Activated CD4-positive, alpha-beta memory T cell treated with anti-CD3 and anti-CD28 coated beads for 36 hours (primary cell): ENCODE measurements around the gene NMRK2. TPM values are rescaled to one million over a fixed set of nuclear protein-coding genes. Genes with fewer than 3 reads are reported as not detected.
"Not testable (repeated sequence)": the region's sequence is repeated elsewhere in the genome, so short reads cannot be mapped to it uniquely, and the experiment has no call there.

ENCODE experiments used
- CTCF ChIA-PET: fragments of 350-600 bp; sonication (Branson Sonifier 250); formaldehyde crosslinking; loops from one replicate; lab custom pipeline; 2021; ENCODE audit warnings: antibody characterized with exemption, inconsistent platforms; lab: Charles Lee
- POLR2A ChIA-PET: fragments of 350-600 bp; sonication (Branson Sonifier 250); formaldehyde crosslinking; loops from one replicate; lab custom pipeline; 2021; ENCODE audit warnings: antibody characterized with exemption; lab: Charles Lee
- DNase-seq: peaks from one replicate; pipeline ENCODE4 v3.0.0-alpha.2; 2020
- H3K27ac Mint-ChIP-seq: one replicate; pipeline ENCODE4 v1.8.0; 2021; ENCODE audit warnings: mixed read lengths
- H3K27me3 Mint-ChIP-seq: one replicate; pipeline ENCODE4 v1.8.0; 2021; ENCODE audit warnings: mixed read lengths
- H3K36me3 Mint-ChIP-seq: one replicate; pipeline ENCODE4 v1.8.0; 2021; ENCODE audit warnings: mixed read lengths
- H3K4me1 Mint-ChIP-seq: one replicate; pipeline ENCODE4 v1.8.0; 2021; ENCODE audit warnings: low read depth, mixed read lengths
- H3K4me3 Mint-ChIP-seq: one replicate; pipeline ENCODE4 v1.8.0; 2021; ENCODE audit warnings: mild to moderate bottlenecking, mixed read lengths
- H3K9me3 Mint-ChIP-seq: one replicate; pipeline ENCODE4 v1.8.0; 2021; ENCODE audit warnings: mixed read lengths
- intact Hi-C: fragments of 100-400 bp; cut with micrococcal nuclease; formaldehyde crosslinking; loops from one replicate; pipeline ENCODE4 v1.15.1; 2023
- total RNA-seq, 2 experiments: library from RNA; stranded (reverse); gene quantifications; one replicate each; pipeline ENCODE4 v1.2.3, GENCODE V29; 2021

Gene NMRK2
- total RNA-seq, 2 experiments from 2014 or later, result not detected

GRCh38 chr19:3908266-3909054, 24.4 kb upstream of the NMRK2 start:
- peaks cover 12% of the 10 kb centered on the region for H3K9me3 Mint-ChIP-seq
- DNase-seq, result no peak
- no peak overlapping the region for H3K4me3 Mint-ChIP-seq
- H3K27ac Mint-ChIP-seq, result no peak overlapping the region
- no peaks in the 10 kb centered on the region for H3K4me1 Mint-ChIP-seq
- ChIA-PET CTCF (no interaction called here), POLR2A (no interaction called here)
- peaks cover 2% of the 10 kb centered on the region for H3K27me3 Mint-ChIP-seq
- intact Hi-C loops, result no loop called here
- H3K36me3 Mint-ChIP-seq, result no peaks in the 10 kb centered on the region

- POLR2A ChIA-PET, result no interaction called here
- DNase-seq, result no peak
- Mint-ChIP-seq H3K4me1 (no peaks in the 10 kb centered on the region), H3K36me3 (no peaks in the 10 kb centered on the region), H3K27me3 (no peaks in the 10 kb centered on the region), H3K27ac (no peak overlapping the region), H3K9me3 (peaks cover 12% of the 10 kb centered on the region), H3K4me3 (no peak overlapping the region)
- CTCF ChIA-PET, result no interaction called here
- intact Hi-C loops, result no loop called here
Measured at GRCh38 chr19:3910105-3910504, 22.8 kb upstream of the NMRK2 start.

- CTCF ChIA-PET, result no interaction called here
- DNase-seq, result no peak
- intact Hi-C loops, result no loop called here
- H3K9me3 Mint-ChIP-seq, result peaks cover 12% of the 10 kb centered on the region
- H3K27me3 Mint-ChIP-seq, result peaks cover 5% of the 10 kb centered on the region
- no peak overlapping the region for H3K4me3 Mint-ChIP-seq
- POLR2A ChIA-PET, result no interaction called here
- H3K27ac Mint-ChIP-seq, result no peak overlapping the region
- no peaks in the 10 kb centered on the region for H3K36me3 Mint-ChIP-seq
- no peaks in the 10 kb centered on the region for H3K4me1 Mint-ChIP-seq
Measured at GRCh38 chr19:3914199-3914598, 18.7 kb upstream of the NMRK2 start.

- H3K27ac Mint-ChIP-seq, result no peak overlapping the region
- no peak overlapping the region for H3K4me3 Mint-ChIP-seq
- peaks cover 5% of the 10 kb centered on the region for H3K9me3 Mint-ChIP-seq
- H3K4me1 Mint-ChIP-seq, result no peaks in the 10 kb centered on the region
- ChIA-PET CTCF (no interaction called here), POLR2A (no interaction called here)
- peaks cover 8% of the 10 kb centered on the region for H3K27me3 Mint-ChIP-seq
- no peaks in the 10 kb centered on the region for H3K36me3 Mint-ChIP-seq
- no peak for DNase-seq
- intact Hi-C loops, result no loop called here
Measured at GRCh38 chr19:3916033-3916432, 16.8 kb upstream of the NMRK2 start.

GRCh38 chr19:3919793-3920192, 13.1 kb upstream of the NMRK2 start:
- Mint-ChIP-seq H3K9me3 (peaks cover 17% of the 10 kb centered on the region), H3K4me3 (no peak overlapping the region), H3K27me3 (peaks cover 8% of the 10 kb centered on the region), H3K27ac (no peak overlapping the region), H3K4me1 (no peaks in the 10 kb centered on the region), H3K36me3 (no peaks in the 10 kb centered on the region)
- ChIA-PET CTCF (no interaction called here), POLR2A (no interaction called here)
- intact Hi-C loops, result no loop called here
- DNase-seq, result no peak

- Mint-ChIP-seq H3K4me1 (no peaks in the 10 kb centered on the region), H3K27ac (no peak overlapping the region), H3K36me3 (no peaks in the 10 kb centered on the region), H3K9me3 (peaks cover 17% of the 10 kb centered on the region), H3K4me3 (no peak overlapping the region), H3K27me3 (peaks cover 6% of the 10 kb centered on the region)
- ChIA-PET CTCF (no interaction called here), POLR2A (no interaction called here)
- DNase-seq, result no peak
- intact Hi-C loops, result no loop called here
Measured at GRCh38 chr19:3923096-3923758, 9.6 kb upstream of the NMRK2 start.

GRCh38 chr19:3923912-3924311, 9.0 kb upstream of the NMRK2 start:
- POLR2A ChIA-PET, result no interaction called here
- DNase-seq, result no peak
- Mint-ChIP-seq H3K27me3 (peaks cover 4% of the 10 kb centered on the region), H3K27ac (no peak overlapping the region), H3K9me3 (peaks cover 17% of the 10 kb centered on the region), H3K4me3 (no peak overlapping the region), H3K4me1 (no peaks in the 10 kb centered on the region), H3K36me3 (no peaks in the 10 kb centered on the region)
- CTCF ChIA-PET, result no interaction called here
- intact Hi-C loops, result no loop called here

GRCh38 chr19:3931041-3931440, 1.8 kb upstream of the NMRK2 start:
- ChIA-PET CTCF (no interaction called here), POLR2A (no interaction called here)
- no peak overlapping the region for H3K4me3 Mint-ChIP-seq
- no peaks in the 10 kb centered on the region for H3K4me1 Mint-ChIP-seq
- peaks cover 6% of the 10 kb centered on the region for H3K27me3 Mint-ChIP-seq
- no peak overlapping the region for H3K27ac Mint-ChIP-seq
- no peak for DNase-seq
- no peaks in the 10 kb centered on the region for H3K36me3 Mint-ChIP-seq
- intact Hi-C loops, result no loop called here
- no peaks in the 10 kb centered on the region for H3K9me3 Mint-ChIP-seq

GRCh38 chr19:3936506-3937442, 3.9 kb downstream of the NMRK2 start:
- Mint-ChIP-seq H3K9me3 (no peaks in the 10 kb centered on the region), H3K27ac (no peak overlapping the region), H3K4me3 (no peak overlapping the region), H3K4me1 (no peaks in the 10 kb centered on the region), H3K27me3 (peaks cover 3% of the 10 kb centered on the region), H3K36me3 (no peaks in the 10 kb centered on the region)
- DNase-seq, result no peak
- CTCF ChIA-PET, result no interaction called here
- intact Hi-C loops, result no loop called here
- POLR2A ChIA-PET, result no interaction called here

GRCh38 chr19:3938300-3938950, 5.6 kb downstream of the NMRK2 start:
- H3K4me1 Mint-ChIP-seq, DNase-seq, POLR2A ChIA-PET, H3K27ac Mint-ChIP-seq, H3K36me3 Mint-ChIP-seq, H3K9me3 Mint-ChIP-seq, intact Hi-C loops, CTCF ChIA-PET, H3K4me3 Mint-ChIP-seq, H3K27me3 Mint-ChIP-seq: not testable (repeated sequence)

- Mint-ChIP-seq H3K9me3 (no peaks in the 10 kb centered on the region), H3K4me3 (no peak overlapping the region), H3K27ac (no peak overlapping the region), H3K27me3 (peaks cover 2% of the 10 kb centered on the region), H3K4me1 (no peaks in the 10 kb centered on the region), H3K36me3 (no peaks in the 10 kb centered on the region)
- ChIA-PET CTCF (no interaction called here), POLR2A (no interaction called here)
- no peak for DNase-seq
- intact Hi-C loops, result no loop called here
Measured at GRCh38 chr19:3942790-3943409, 10.0 kb downstream of the NMRK2 start.
